ENCODE data around the gene PRSS50.
A peak's percentile ranks its signal among the peaks of the same experiment; 100 is the strongest.
"Not testable (repeated sequence)": the region's sequence is repeated elsewhere in the genome, so short reads cannot be mapped to it uniquely, and the experiment has no call there.

Gene PRSS50, protein sequence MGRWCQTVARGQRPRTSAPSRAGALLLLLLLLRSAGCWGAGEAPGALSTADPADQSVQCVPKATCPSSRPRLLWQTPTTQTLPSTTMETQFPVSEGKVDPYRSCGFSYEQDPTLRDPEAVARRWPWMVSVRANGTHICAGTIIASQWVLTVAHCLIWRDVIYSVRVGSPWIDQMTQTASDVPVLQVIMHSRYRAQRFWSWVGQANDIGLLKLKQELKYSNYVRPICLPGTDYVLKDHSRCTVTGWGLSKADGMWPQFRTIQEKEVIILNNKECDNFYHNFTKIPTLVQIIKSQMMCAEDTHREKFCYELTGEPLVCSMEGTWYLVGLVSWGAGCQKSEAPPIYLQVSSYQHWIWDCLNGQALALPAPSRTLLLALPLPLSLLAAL

DNA sequence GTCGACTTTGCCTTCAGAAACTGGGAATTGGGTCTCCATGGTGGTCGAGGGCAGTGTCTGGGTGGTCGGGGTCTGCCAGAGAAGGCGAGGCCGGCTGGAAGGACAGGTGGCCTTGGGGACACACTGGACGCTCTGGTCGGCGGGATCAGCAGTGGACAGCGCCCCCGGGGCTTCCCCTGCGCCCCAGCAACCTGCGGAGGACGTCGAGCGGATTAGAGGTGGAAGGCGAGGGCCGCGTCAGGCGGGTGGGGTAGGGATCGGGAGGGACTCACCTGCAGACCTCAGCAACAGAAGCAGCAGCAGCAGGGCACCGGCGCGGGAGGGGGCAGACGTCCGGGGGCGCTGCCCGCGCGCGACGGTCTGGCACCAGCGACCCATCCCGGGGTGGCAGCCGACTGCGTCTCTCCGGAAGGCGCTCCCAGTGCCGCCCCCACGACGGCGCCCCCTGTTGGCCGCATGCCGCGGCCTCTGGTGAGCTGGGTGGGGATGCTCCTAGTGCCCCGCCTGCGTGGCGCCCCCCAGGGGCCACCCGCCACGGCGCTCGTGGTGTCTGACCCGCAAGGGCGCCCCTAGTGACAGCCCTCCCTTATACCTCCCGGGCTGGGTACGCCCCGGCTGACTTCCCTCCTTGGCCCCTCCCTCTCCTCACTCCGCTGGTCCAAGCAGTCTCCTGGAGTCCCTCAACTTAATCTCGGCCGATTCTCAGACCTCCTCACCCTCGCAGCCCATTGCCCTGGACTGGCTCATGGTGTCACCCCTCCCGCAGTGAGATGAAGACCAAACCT is at the start of gene PRSS50:
PRSS50 (minus strand) TSS at position 423 of the 785 bp plus-strand sequence; CDS start at position 378, 45 bp downstream.
- TF ChIP-seq CTCF (conservative IDR thresholded peaks at IDR 0.05; ENCODE audit: low read length) = peak; percentile 7; the same call in 1 of the 2 replicates
- DNase-seq (ENCODE audit: low read depth) = no peak
- no peak within 1 kb of the TSS for H3K4me3 ChIP-seq (ENCODE audit: low read length)

DNA sequence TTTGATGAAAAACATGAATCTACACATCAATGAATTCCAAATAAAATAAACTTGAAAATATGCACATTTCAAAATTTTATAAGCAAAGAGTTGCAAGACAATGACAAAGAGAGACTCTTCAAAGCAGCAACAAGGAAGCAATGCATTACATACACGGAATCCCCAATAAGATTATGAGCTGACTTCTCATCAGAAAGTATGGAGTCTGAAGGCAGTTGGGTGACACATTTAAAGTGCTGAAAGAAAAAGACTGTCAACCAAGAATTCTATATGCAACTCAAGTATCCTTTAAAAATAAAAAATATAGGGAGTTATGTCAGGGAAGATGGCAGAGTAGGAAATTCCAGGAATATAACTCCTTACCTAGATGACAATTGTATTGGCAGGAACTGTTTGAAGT is 46.5 kb upstream of the PRSS50 start:
- H3K4me3 ChIP-seq (ENCODE audit: low read length) = no peak overlapping the region
- TF ChIP-seq CTCF (conservative IDR thresholded peaks at IDR 0.05; ENCODE audit: low read length) = no peak
- no peak for DNase-seq (ENCODE audit: low read depth)

DNA sequence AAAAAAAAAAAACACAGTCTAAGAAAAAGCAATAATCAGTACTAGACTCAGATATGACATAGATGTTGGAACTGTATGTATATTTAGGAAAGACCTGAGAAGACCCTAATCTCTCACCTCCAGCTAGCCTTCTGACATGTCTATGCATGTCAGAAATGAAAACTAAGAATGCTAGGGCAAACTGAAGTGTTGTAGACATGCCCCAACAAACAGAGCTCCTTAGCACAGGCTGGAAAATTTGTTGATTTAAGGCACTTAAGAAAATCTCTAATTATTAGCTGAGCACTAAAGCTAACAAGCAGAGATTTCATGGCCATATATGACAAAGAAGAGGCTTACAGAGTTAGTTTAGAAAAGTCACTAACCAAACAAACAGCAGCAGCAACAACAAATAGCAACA is 45.5 kb upstream of the PRSS50 start:
- no peak for TF ChIP-seq CTCF (conservative IDR thresholded peaks at IDR 0.05; ENCODE audit: low read length)
- DNase-seq (ENCODE audit: low read depth) = no peak
- no peak overlapping the region for H3K4me3 ChIP-seq (ENCODE audit: low read length)

GRCh38 chr3:46759239-46760167 is 41.8 kb upstream of the PRSS50 start:
- TF ChIP-seq CTCF (conservative IDR thresholded peaks at IDR 0.05; ENCODE audit: low read length) = no peak
- no peak for DNase-seq (ENCODE audit: low read depth)

GRCh38 chr3:46756642-46757041 is 39.0 kb upstream of the PRSS50 start:
- TF ChIP-seq CTCF (conservative IDR thresholded peaks at IDR 0.05; ENCODE audit: low read length) = no peak
- DNase-seq (ENCODE audit: low read depth) = no peak
- no peak overlapping the region for H3K4me3 ChIP-seq (ENCODE audit: low read length)

More at GRCh38 chr3:46759239-46760167, 41.8 kb upstream of the PRSS50 start:
- no peak overlapping the region for H3K4me3 ChIP-seq (ENCODE audit: low read length)

DNA sequence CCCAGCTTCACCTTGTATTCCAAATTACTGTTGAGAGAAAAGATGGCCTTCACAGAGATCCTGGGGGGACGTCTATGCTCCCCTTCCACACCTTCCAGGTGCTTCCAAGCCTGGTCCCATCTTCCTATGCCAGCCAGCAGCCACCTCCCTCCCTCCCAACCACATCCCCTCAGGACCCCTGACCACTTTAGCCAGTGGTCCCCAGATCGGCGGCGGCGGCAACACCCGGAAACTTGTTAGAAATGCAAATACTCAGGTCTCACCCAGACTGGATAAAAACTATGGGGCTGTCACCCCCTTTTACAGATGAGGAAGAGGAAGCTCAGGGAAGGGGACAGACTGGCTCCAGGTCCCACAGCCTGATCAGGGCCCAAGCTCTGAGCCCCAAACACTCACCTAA is 38.0 kb upstream of the PRSS50 start:
- no peak for TF ChIP-seq CTCF (conservative IDR thresholded peaks at IDR 0.05; ENCODE audit: low read length)
- no peak overlapping the region for H3K4me3 ChIP-seq (ENCODE audit: low read length)
- no peak for DNase-seq (ENCODE audit: low read depth)

DNA sequence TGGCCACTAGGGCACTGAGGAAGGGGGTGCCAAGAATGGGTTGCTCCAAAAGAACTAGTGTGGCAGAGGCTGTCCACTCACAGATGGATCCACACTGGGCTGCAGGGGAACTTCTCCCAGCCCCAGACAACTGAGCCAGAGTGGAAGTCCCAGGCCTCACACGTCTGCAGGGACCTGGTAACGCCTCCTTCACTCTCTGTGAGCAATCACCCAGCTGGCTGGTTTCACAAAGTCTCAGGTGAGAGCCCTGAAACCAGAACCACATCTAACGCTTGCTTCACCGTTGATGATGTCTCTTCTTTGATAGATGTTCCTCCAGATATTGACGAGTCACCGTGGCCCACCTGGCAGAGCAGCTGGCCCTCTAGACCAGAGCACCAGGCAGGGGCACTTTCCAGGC is 35.5 kb upstream of the PRSS50 start:
- DNase-seq (ENCODE audit: low read depth); H3K4me3 ChIP-seq (ENCODE audit: low read length): not testable (repeated sequence)
